HEK293 (cell line): ENCODE measurements around the gene ANKRD40.

Source experiments
- ATF2 ChIP-seq: fragments of 450-650 bp; formaldehyde crosslinking; IDR thresholded peaks from 2 replicates; pipeline ENCODE4 v1.5.1; 2016; ENCODE audit warnings: missing biosample characterization, missing genetic modification characterization, low read depth
- CTCF ChIP-seq: fragments of 450-650 bp; formaldehyde crosslinking; IDR thresholded peaks from 2 replicates; pipeline ENCODE4 v1.5.1; 2016; ENCODE audit warnings: missing biosample characterization, missing genetic modification characterization
- PBX3 ChIP-seq: sonication (generic); formaldehyde crosslinking; IDR thresholded peaks from 2 replicates; pipeline ENCODE4 v1.8.1; 2022; ENCODE audit warnings: mild to moderate bottlenecking, moderate library complexity, missing genetic modification reagents
- RBAK ChIP-seq: fragments of 450-650 bp; formaldehyde crosslinking; IDR thresholded peaks from 2 replicates; pipeline ENCODE4 v1.5.1; 2016; ENCODE audit warnings: missing biosample characterization, missing genetic modification characterization
- REPIN1 ChIP-seq: fragments of 450-650 bp; formaldehyde crosslinking; IDR thresholded peaks from 2 replicates; pipeline ENCODE4 v1.5.1; 2017; ENCODE audit warnings: missing biosample characterization, missing genetic modification characterization, low read depth
- REST ChIP-seq: fragments of 450-650 bp; formaldehyde crosslinking; IDR thresholded peaks from 2 replicates; pipeline ENCODE4 v1.5.1; 2016; ENCODE audit warnings: missing biosample characterization, missing genetic modification characterization
- ZNF239 ChIP-seq: fragments of 450-650 bp; formaldehyde crosslinking; IDR thresholded peaks from 2 replicates; pipeline ENCODE4 v1.5.1; 2016; ENCODE audit warnings: missing biosample characterization, missing genetic modification characterization
- ZNF274 ChIP-seq, 2 experiments: fragments of 200-500 bp in 1 of 2; fragments of 450-650 bp in 1 of 2; sonication (Bioruptor generic) in 1 of 2; formaldehyde crosslinking in 1 of 2; IDR thresholded peaks; 2 replicates each; pipeline versions ENCODE4 v1.5.1 to v1.6.1; 2014 to 2016; ENCODE audit warnings: borderline replicate concordance in 1 of 2, inconsistent platforms in 1 of 2, low read length in 1 of 2, missing biosample characterization in 1 of 2, missing genetic modification characterization in 1 of 2
- ZNF416 ChIP-seq: fragments of 450-650 bp; formaldehyde crosslinking; IDR thresholded peaks from 2 replicates; pipeline ENCODE4 v1.5.1; 2016; ENCODE audit warnings: missing biosample characterization, missing genetic modification characterization
- ZNF555 ChIP-seq: fragments of 450-650 bp; formaldehyde crosslinking; conservative IDR thresholded peaks from 2 replicates; pipeline ENCODE4 v1.5.1; 2017; ENCODE audit warnings: missing biosample characterization, mild to moderate bottlenecking, missing genetic modification characterization, inconsistent platforms
- ZNF747 ChIP-seq: fragments of 450-650 bp; formaldehyde crosslinking; IDR thresholded peaks from 2 replicates; pipeline ENCODE4 v1.5.1; 2016; ENCODE audit warnings: missing biosample characterization, missing genetic modification characterization
- TF ChIP-seq, protein P1 (sequence below): fragments of 450-650 bp; formaldehyde crosslinking; IDR thresholded peaks from 2 replicates; pipeline ENCODE4 v1.5.1; 2016; ENCODE audit warnings: missing biosample characterization, missing genetic modification characterization, borderline replicate concordance
- TF ChIP-seq, protein P2 (sequence below): fragments of 450-650 bp; formaldehyde crosslinking; IDR thresholded peaks from 2 replicates; pipeline ENCODE4 v1.5.1; 2017; ENCODE audit warnings: missing biosample characterization, missing genetic modification characterization

- TF ChIP-seq ZNF274 (IDR thresholded peaks at IDR 0.05; ENCODE audit: low read length) (no peak), ZNF274 (tag by site-specific recombination; IDR thresholded peaks at IDR 0.05; ENCODE audit: borderline replicate concordance) (no peak), PBX3 (CRISPR knock-in tag) (no peak), REST (tag by site-specific recombination) (no peak), CTCF (no peak), ZNF239 (no peak), ATF2 (tag by site-specific recombination) (no peak), ZNF747 (tag by site-specific recombination) (no peak), ZNF555 (tag by site-specific recombination) (no peak), RBAK (tag by site-specific recombination) (no peak), ZNF416 (tag by site-specific recombination) (no peak), REPIN1 (tag by site-specific recombination) (no peak)
- TF ChIP-seq, protein P1, sequence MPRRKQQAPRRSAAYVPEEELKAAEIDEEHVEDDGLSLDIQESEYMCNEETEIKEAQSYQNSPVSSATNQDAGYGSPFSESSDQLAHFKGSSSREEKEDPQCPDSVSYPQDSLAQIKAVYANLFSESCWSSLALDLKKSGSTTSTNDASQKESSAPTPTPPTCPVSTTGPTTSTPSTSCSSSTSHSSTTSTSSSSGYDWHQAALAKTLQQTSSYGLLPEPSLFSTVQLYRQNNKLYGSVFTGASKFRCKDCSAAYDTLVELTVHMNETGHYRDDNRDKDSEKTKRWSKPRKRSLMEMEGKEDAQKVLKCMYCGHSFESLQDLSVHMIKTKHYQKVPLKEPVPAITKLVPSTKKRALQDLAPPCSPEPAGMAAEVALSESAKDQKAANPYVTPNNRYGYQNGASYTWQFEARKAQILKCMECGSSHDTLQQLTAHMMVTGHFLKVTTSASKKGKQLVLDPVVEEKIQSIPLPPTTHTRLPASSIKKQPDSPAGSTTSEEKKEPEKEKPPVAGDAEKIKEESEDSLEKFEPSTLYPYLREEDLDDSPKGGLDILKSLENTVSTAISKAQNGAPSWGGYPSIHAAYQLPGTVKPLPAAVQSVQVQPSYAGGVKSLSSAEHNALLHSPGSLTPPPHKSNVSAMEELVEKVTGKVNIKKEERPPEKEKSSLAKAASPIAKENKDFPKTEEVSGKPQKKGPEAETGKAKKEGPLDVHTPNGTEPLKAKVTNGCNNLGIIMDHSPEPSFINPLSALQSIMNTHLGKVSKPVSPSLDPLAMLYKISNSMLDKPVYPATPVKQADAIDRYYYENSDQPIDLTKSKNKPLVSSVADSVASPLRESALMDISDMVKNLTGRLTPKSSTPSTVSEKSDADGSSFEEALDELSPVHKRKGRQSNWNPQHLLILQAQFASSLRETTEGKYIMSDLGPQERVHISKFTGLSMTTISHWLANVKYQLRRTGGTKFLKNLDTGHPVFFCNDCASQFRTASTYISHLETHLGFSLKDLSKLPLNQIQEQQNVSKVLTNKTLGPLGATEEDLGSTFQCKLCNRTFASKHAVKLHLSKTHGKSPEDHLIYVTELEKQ (tag by site-specific recombination) = no peak
- TF ChIP-seq, protein P2, sequence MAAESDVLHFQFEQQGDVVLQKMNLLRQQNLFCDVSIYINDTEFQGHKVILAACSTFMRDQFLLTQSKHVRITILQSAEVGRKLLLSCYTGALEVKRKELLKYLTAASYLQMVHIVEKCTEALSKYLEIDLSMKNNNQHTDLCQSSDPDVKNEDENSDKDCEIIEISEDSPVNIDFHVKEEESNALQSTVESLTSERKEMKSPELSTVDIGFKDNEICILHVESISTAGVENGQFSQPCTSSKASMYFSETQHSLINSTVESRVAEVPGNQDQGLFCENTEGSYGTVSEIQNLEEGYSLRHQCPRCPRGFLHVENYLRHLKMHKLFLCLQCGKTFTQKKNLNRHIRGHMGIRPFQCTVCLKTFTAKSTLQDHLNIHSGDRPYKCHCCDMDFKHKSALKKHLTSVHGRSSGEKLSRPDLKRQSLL (tag by site-specific recombination) = no peak
Observed at GRCh38 chr17:50689251-50689650, 18.5 kb downstream of the ANKRD40 start.
